HepG2 (cell line): Measurements from ENCODE around the gene MAN1A1. TPM values are rescaled to one million over a fixed set of nuclear protein-coding genes. Genes with fewer than 3 reads are reported as not detected.

Experiments used
- CAMTA2 ChIP-seq: sonication (generic); formaldehyde crosslinking; IDR thresholded peaks from 2 replicates; pipeline ENCODE4 v1.4.0; 2020; ENCODE audit warnings: mild to moderate bottlenecking, missing genetic modification reagents, borderline replicate concordance
- FOXA3 ChIP-seq: IDR thresholded peaks from 2 replicates; pipeline ENCODE4 v1.6.1; 2016; ENCODE audit warnings: missing genetic modification reagents, missing compliant biosample characterization
- GABPA ChIP-seq, 2 experiments: IDR thresholded peaks; 2 replicates each; pipeline ENCODE4 v1.6.1; 2011 to 2016; ENCODE audit warnings: low read depth in 2 of 2, low read length in 1 of 2, missing biosample characterization in 1 of 2, missing genetic modification characterization in 1 of 2
- GATAD1 ChIP-seq: IDR thresholded peaks from 2 replicates; pipeline ENCODE4 v1.6.1; 2016; ENCODE audit warnings: missing genetic modification reagents, missing compliant biosample characterization
- GTF2F1 ChIP-seq: fragments of 150-350 bp; IDR thresholded peaks from 2 replicates; pipeline ENCODE4 v1.6.1; 2014; ENCODE audit warnings: low read length
- POLR2AphosphoS2 ChIP-seq: IDR thresholded peaks from 2 replicates; pipeline ENCODE4 v1.6.1; 2011; ENCODE audit warnings: low read depth, low read length, improper control_type of control experiment
- RBFOX2 ChIP-seq: fragments of 200-400 bp; formaldehyde crosslinking; IDR thresholded peaks from 2 replicates; pipeline ENCODE4 v1.6.1; 2017; ENCODE audit warnings: low read depth, mild to moderate bottlenecking, low read length
- REPIN1 ChIP-seq: sonication (generic); formaldehyde crosslinking; IDR thresholded peaks from 2 replicates; pipeline ENCODE4 v1.8.0; 2022; ENCODE audit warnings: missing genetic modification reagents, low read depth, mild to moderate bottlenecking, borderline replicate concordance
- SP4 ChIP-seq: sonication (generic); formaldehyde crosslinking; IDR thresholded peaks from 2 replicates; pipeline ENCODE4 v1.8.1; 2023; ENCODE audit warnings: mild to moderate bottlenecking, missing genetic modification reagents
- XRCC5 ChIP-seq: fragments of 200-400 bp; formaldehyde crosslinking; optimal IDR thresholded peaks from 2 replicates; pipeline ENCODE3; 2017; ENCODE audit warnings: mild to moderate bottlenecking, low read length
- ZBTB20 ChIP-seq: sonication (generic); formaldehyde crosslinking; IDR thresholded peaks from 2 replicates; pipeline ENCODE4 v1.8.1; 2023; ENCODE audit warnings: missing genetic modification reagents, low read depth, mild to moderate bottlenecking, borderline replicate concordance
- ZFP82 ChIP-seq: sonication (generic); formaldehyde crosslinking; IDR thresholded peaks from 2 replicates; pipeline ENCODE4 v1.5.1; 2020; ENCODE audit warnings: mild to moderate bottlenecking, missing genetic modification reagents, borderline replicate concordance
- ZHX2 ChIP-seq, 2 experiments: sonication (generic) in 1 of 2; formaldehyde crosslinking in 1 of 2; IDR thresholded peaks; 2 replicates each; pipeline versions ENCODE4 v1.6.1 to v1.9.0; 2014 to 2022; ENCODE audit warnings: antibody characterized with exemption in 1 of 2, borderline replicate concordance in 1 of 2, inconsistent platforms in 1 of 2, low read depth in 1 of 2, missing genetic modification reagents in 1 of 2
- ZNF317 ChIP-seq: sonication (generic); formaldehyde crosslinking; IDR thresholded peaks from 2 replicates; pipeline ENCODE4 v1.5.0; 2020; ENCODE audit warnings: mild to moderate bottlenecking, missing genetic modification reagents
- ZNF367 ChIP-seq: sonication (generic); formaldehyde crosslinking; IDR thresholded peaks from 2 replicates; pipeline ENCODE4 v1.4.0; 2020; ENCODE audit warnings: missing genetic modification reagents, borderline replicate concordance
- ZNF501 ChIP-seq: sonication (generic); formaldehyde crosslinking; IDR thresholded peaks from 2 replicates; pipeline ENCODE4 v1.5.1; 2020; ENCODE audit warnings: mild to moderate bottlenecking, moderate library complexity, missing genetic modification reagents
- ZNF589 ChIP-seq: sonication (generic); formaldehyde crosslinking; conservative IDR thresholded peaks from 2 replicates; pipeline ENCODE4 v1.8.0; 2022; ENCODE audit warnings: mild to moderate bottlenecking, moderate library complexity, missing genetic modification reagents
- polyA plus RNA-seq, 8 experiments: library from polyadenylated mRNA; depleted of rRNA in 3 of 8; stranded (reverse) in 7 of 8; unstranded in 1 of 8; fragments of >200 nt; fragmentation: Illumina TruSeq in 4 of 8; extraction: Trizol in 4 of 8; gene quantifications; 2 replicates each; pipeline versions ENCODE4 v1.2.1 to v1.2.3, GENCODE V29; 2011 to 2016; ENCODE audit warnings: low read depth in 4 of 8, missing spikeins in 1 of 8, mixed read lengths in 1 of 8; ENCODE audit not compliant: insufficient read depth in 1 of 8
- total RNA-seq, 5 experiments: library from RNA; depleted of rRNA; stranded (reverse); fragments of >200 nt; fragmentation: Illumina TruSeq; extraction: Trizol; gene quantifications; 2 replicates each; pipeline ENCODE4 v1.2.3, GENCODE V29; 2016; ENCODE audit warnings: low read depth in 1 of 5
- TF ChIP-seq, protein P1 (sequence below): IDR thresholded peaks from 2 replicates; pipeline ENCODE4 v1.6.1; 2016; ENCODE audit warnings: mild to moderate bottlenecking, missing biosample characterization, missing genetic modification reagents
- TF ChIP-seq, protein P2 (sequence below): sonication (generic); formaldehyde crosslinking; IDR thresholded peaks from 2 replicates; pipeline ENCODE4 v1.4.0; 2020; ENCODE audit warnings: missing genetic modification reagents
- TF ChIP-seq, protein P3 (sequence below): sonication (generic); formaldehyde crosslinking; IDR thresholded peaks from 2 replicates; pipeline ENCODE4 v1.8.0; 2022; ENCODE audit warnings: low read depth, missing genetic modification reagents

The MAN1A1 gene
- total and polyA plus RNA-seq, 2 of the 13 experiments (the other 11 are each of a cell fraction or from before 2014, with no cell fraction given): 156 to 236 TPM

DNA sequence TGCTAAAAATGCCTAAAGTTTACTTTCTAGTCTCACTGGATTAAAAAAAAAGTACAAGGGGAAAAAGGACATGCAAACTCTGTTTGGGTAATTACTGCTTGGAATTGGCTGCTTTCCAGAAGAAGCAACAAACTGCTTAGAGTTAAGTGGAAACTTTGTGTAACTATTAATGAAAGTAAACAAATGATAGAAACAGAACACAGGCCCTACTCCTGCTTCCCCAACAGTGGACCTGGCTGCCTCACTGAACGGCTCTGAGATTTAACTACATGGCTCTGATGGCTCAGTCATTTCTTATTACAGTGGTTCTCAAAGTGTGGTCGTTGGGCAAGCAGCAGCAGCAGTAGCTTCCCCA lies 108.5 kb downstream of the MAN1A1 start (continued):
- TF ChIP-seq, protein P1, sequence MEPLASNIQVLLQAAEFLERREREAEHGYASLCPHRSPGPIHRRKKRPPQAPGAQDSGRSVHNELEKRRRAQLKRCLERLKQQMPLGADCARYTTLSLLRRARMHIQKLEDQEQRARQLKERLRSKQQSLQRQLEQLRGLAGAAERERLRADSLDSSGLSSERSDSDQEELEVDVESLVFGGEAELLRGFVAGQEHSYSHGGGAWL (CRISPR knock-in tag): no peak
- TF ChIP-seq ZFP82 (CRISPR knock-in tag) (no peak), RBFOX2 (no peak), ZBTB20 (CRISPR knock-in tag) (no peak), CAMTA2 (CRISPR knock-in tag) (no peak), ZNF367 (CRISPR knock-in tag) (no peak), POLR2AphosphoS2 (no peak), FOXA3 (CRISPR knock-in tag) (peak; percentile 66), ZNF589 (CRISPR knock-in tag) (no peak), GATAD1 (no peak), GTF2F1 (no peak), XRCC5 (no peak), SP4 (CRISPR knock-in tag) (no peak), REPIN1 (no peak), ZNF501 (CRISPR knock-in tag) (no peak), ZNF317 (peak; percentile 82), GABPA (IDR thresholded peaks at IDR 0.05; ENCODE audit: low read depth, low read length) (no peak), GABPA (CRISPR knock-in tag; IDR thresholded peaks at IDR 0.05; ENCODE audit: low read depth) (no peak), ZHX2 (IDR thresholded peaks at IDR 0.05; ENCODE audit: low read depth) (no peak), ZHX2 (CRISPR knock-in tag; IDR thresholded peaks at IDR 0.05; ENCODE audit: borderline replicate concordance) (no peak)
- TF ChIP-seq, protein P2, sequence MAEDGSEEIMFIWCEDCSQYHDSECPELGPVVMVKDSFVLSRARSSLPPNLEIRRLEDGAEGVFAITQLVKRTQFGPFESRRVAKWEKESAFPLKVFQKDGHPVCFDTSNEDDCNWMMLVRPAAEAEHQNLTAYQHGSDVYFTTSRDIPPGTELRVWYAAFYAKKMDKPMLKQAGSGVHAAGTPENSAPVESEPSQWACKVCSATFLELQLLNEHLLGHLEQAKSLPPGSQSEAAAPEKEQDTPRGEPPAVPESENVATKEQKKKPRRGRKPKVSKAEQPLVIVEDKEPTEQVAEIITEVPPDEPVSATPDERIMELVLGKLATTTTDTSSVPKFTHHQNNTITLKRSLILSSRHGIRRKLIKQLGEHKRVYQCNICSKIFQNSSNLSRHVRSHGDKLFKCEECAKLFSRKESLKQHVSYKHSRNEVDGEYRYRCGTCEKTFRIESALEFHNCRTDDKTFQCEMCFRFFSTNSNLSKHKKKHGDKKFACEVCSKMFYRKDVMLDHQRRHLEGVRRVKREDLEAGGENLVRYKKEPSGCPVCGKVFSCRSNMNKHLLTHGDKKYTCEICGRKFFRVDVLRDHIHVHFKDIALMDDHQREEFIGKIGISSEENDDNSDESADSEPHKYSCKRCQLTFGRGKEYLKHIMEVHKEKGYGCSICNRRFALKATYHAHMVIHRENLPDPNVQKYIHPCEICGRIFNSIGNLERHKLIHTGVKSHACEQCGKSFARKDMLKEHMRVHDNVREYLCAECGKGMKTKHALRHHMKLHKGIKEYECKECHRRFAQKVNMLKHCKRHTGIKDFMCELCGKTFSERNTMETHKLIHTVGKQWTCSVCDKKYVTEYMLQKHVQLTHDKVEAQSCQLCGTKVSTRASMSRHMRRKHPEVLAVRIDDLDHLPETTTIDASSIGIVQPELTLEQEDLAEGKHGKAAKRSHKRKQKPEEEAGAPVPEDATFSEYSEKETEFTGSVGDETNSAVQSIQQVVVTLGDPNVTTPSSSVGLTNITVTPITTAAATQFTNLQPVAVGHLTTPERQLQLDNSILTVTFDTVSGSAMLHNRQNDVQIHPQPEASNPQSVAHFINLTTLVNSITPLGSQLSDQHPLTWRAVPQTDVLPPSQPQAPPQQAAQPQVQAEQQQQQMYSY (CRISPR knock-in tag): no peak
- TF ChIP-seq, protein P3, sequence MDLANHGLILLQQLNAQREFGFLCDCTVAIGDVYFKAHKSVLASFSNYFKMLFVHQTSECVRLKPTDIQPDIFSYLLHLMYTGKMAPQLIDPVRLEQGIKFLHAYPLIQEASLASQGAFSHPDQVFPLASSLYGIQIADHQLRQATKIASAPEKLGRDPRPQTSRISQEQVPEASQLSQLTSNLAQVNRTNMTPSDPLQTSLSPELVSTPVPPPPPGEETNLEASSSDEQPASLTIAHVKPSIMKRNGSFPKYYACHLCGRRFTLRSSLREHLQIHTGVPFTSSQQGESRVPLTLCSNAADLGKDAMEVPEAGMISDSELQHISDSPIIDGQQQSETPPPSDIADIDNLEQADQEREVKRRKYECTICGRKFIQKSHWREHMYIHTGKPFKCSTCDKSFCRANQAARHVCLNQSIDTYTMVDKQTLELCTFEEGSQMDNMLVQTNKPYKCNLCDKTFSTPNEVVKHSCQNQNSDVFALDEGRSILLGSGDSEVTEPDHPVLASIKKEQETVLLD (CRISPR knock-in tag): no peak
